Tibial nerve (tissue), 4 donors: ENCODE data around the gene DESI2. TPM values are rescaled to one million over a fixed set of nuclear protein-coding genes. Genes with fewer than 3 reads are reported as not detected.

ENCODE experiments used
- DNase-seq, 2 donors: peaks; one replicate each; pipeline ENCODE4 v3.0.0-alpha.2; 2019; ENCODE audit warnings: low spot score in 2 of 2
- H3K27ac ChIP-seq, 4 donors: fragments of 200-600 bp; sonication (generic) in 3 of 4; one replicate each; pipeline ENCODE4 v1.5.1; 2017 to 2019; ENCODE audit warnings: mild to moderate bottlenecking in 1 of 4
- H3K27me3 ChIP-seq, 2 donors: fragments of 200-600 bp; sonication (generic) in 1 of 2; one replicate each; pipeline versions ENCODE4 v1.5.1 to v1.6.0; 2017 to 2019
- H3K36me3 ChIP-seq, 3 donors: fragments of 200-600 bp; sonication (generic); one replicate each; pipeline ENCODE4 v1.5.1; 2018 to 2019
- H3K4me1 ChIP-seq, 4 donors: fragments of 200-600 bp; sonication (generic) in 3 of 4; one replicate each; pipeline ENCODE4 v1.5.1; 2017 to 2019
- H3K4me3 ChIP-seq, 4 donors: fragments of 200-600 bp; sonication (generic) in 3 of 4; one replicate each; pipeline ENCODE4 v1.5.1; 2017 to 2019; ENCODE audit warnings: mild to moderate bottlenecking in 1 of 4, moderate library complexity in 1 of 4
- H3K9me3 ChIP-seq, 4 donors: fragments of 200-600 bp; sonication (generic) in 3 of 4; one replicate each; pipeline ENCODE4 v1.5.1; 2017 to 2019
- CTCF ChIP-seq, 5 experiments: fragments of 200-600 bp in 3 of 5; fragments of 450-650 bp in 2 of 5; sonication (generic) in 3 of 5; IDR thresholded peaks; one replicate each; pipeline ENCODE4 v1.5.1; 2016 to 2019; ENCODE audit warnings: antibody characterized with exemption in 5 of 5, mild to moderate bottlenecking in 3 of 5, moderate library complexity in 2 of 5
- EP300 ChIP-seq, 2 donors: sonication (generic); formaldehyde crosslinking; IDR thresholded peaks; one replicate each; pipeline ENCODE4 v1.6.1; 2017; ENCODE audit warnings: antibody characterized with exemption in 2 of 2, mild to moderate bottlenecking in 1 of 2
- POLR2A ChIP-seq, 2 donors: fragments of 450-650 bp; IDR thresholded peaks; one replicate each; pipeline ENCODE4 v1.6.1; 2017; ENCODE audit warnings: antibody characterized with exemption in 2 of 2, mild to moderate bottlenecking in 2 of 2, moderate library complexity in 2 of 2
- WGBS, 2 donors: methylation state at CpG; one replicate each; pipeline ENCODE4 v1.1.5; 2018; 5-methylcytosine and 5-hydroxymethylcytosine counted together
- total RNA-seq, 4 donors: library from RNA; depleted of rRNA; stranded (reverse); fragments of >200 nt; gene quantifications; one replicate each; pipeline ENCODE4 v1.1.0, GENCODE V29; 2016

The DESI2 gene
- total RNA-seq, 4 donors from 2014 or later: 18.8 to 25.5 (median 23.1) TPM

- H3K4me3 ChIP-seq: no peak overlapping the region
- WGBS, 2 donors: 91 to 92% methylated on average over 6 of the region's 6 CpGs
- TF ChIP-seq CTCF (IDR thresholded peaks at IDR 0.05) (no peak), EP300 (IDR thresholded peaks at IDR 0.05) (no peak)
- H3K27ac ChIP-seq: no peak overlapping the region
- no peaks in the 10 kb centered on the region for H3K27me3 ChIP-seq
- H3K4me1 ChIP-seq: no peaks in the 10 kb centered on the region
- H3K36me3 ChIP-seq: no peaks in the 10 kb centered on the region
- no peak for DNase-seq
- peaks cover 0 to 4% (median 0%) of the 10 kb centered on the region in 4 donors for H3K9me3 ChIP-seq
Observed at GRCh38 chr1:244634546-244634945, 18.4 kb upstream of the DESI2 start.

GRCh38 chr1:244636488-244637259 lies 16.3 kb upstream of the DESI2 start:
- WGBS, 2 donors: 81 to 83% methylated on average over 10 of the region's 10 CpGs
- Histone ChIP-seq H3K4me1 (no peaks in the 10 kb centered on the region), H3K9me3 (peaks cover 0 to 4% (median 0%) of the 10 kb centered on the region in 4 donors), H3K27ac (no peak overlapping the region), H3K27me3 (no peaks in the 10 kb centered on the region), H3K4me3 (no peak overlapping the region), H3K36me3 (no peaks in the 10 kb centered on the region)
- TF ChIP-seq EP300 (IDR thresholded peaks at IDR 0.05) (no peak), POLR2A (IDR thresholded peaks at IDR 0.05) (no peak), CTCF (IDR thresholded peaks at IDR 0.05) (no peak)
- DNase-seq: no peak

- TF ChIP-seq POLR2A (IDR thresholded peaks at IDR 0.05) (no peak), CTCF (IDR thresholded peaks at IDR 0.05) (no peak), EP300 (IDR thresholded peaks at IDR 0.05) (no peak)
- no peak for DNase-seq
- no peaks in the 10 kb centered on the region for H3K36me3 ChIP-seq
- no peaks in the 10 kb centered on the region for H3K27me3 ChIP-seq
- no peak overlapping the region for H3K4me3 ChIP-seq
- H3K9me3 ChIP-seq: no peaks in the 10 kb centered on the region
- no peaks in the 10 kb centered on the region for H3K4me1 ChIP-seq
- no peak overlapping the region for H3K27ac ChIP-seq
Observed at GRCh38 chr1:244639561-244639960, 13.4 kb upstream of the DESI2 start.

- no peaks in the 10 kb centered on the region for H3K27me3 ChIP-seq
- TF ChIP-seq CTCF (IDR thresholded peaks at IDR 0.05) (no peak), POLR2A (IDR thresholded peaks at IDR 0.05) (no peak), EP300 (IDR thresholded peaks at IDR 0.05) (no peak)
- no peaks in the 10 kb centered on the region for H3K36me3 ChIP-seq
- H3K4me1 ChIP-seq: no peaks in the 10 kb centered on the region
- no peaks in the 10 kb centered on the region for H3K9me3 ChIP-seq
- no peak overlapping the region for H3K27ac ChIP-seq
- DNase-seq: no peak
- 85 to 93% methylated on average over 6 of the region's 6 CpGs for whole genome bisulfite sequencing, 2 donors
- no peak overlapping the region for H3K4me3 ChIP-seq
Observed at GRCh38 chr1:244640917-244641316, 12.0 kb upstream of the DESI2 start.

GRCh38 chr1:244642526-244642925 lies 10.4 kb upstream of the DESI2 start:
- WGBS, 2 donors: 81 to 83% methylated on average over 16 of the region's 16 CpGs

More at GRCh38 chr1:244642526-244642925, 10.4 kb upstream of the DESI2 start:
- H3K27me3 ChIP-seq: no peaks in the 10 kb centered on the region
- no peak for DNase-seq
- H3K9me3 ChIP-seq: no peaks in the 10 kb centered on the region
- TF ChIP-seq CTCF (IDR thresholded peaks at IDR 0.05) (no peak), EP300 (IDR thresholded peaks at IDR 0.05) (no peak), POLR2A (IDR thresholded peaks at IDR 0.05) (no peak)
- H3K27ac ChIP-seq: no peak overlapping the region
- H3K4me3 ChIP-seq: no peak overlapping the region
- H3K36me3 ChIP-seq: no peaks in the 10 kb centered on the region
- no peaks in the 10 kb centered on the region for H3K4me1 ChIP-seq
